ENCODE measurements around the gene SIPA1. TPM values are rescaled to one million over a fixed set of nuclear protein-coding genes. Genes with fewer than 3 reads are reported as not detected.
A peak's percentile ranks its signal among the peaks of the same experiment; 100 is the strongest.
"Not testable (repeated sequence)": the region's sequence is repeated elsewhere in the genome, so short reads cannot be mapped to it uniquely, and the experiment has no call there.

The SIPA1 gene
- total RNA-seq, 1 experiment from 2014 or later: 33.6 TPM

GRCh38 chr11:65634905-65635731 is 2.8 kb upstream of the SIPA1 start:
- Histone ChIP-seq H3K27me3 (no peaks in the 10 kb centered on the region), H3K9me3 (no peaks in the 10 kb centered on the region), H3K36me3 (peaks cover 39% of the 10 kb centered on the region), H3K4me3 (no peak overlapping the region)
- DNase-seq: no peak

GRCh38 chr11:65636108-65637031 is 1.5 kb upstream of the SIPA1 start:
- Histone ChIP-seq H3K9me3 (no peaks in the 10 kb centered on the region), H3K27me3 (no peaks in the 10 kb centered on the region), H3K36me3 (peaks cover 35% of the 10 kb centered on the region), H3K4me3 (no peak overlapping the region)
- no peak for DNase-seq

- H3K4me3 ChIP-seq: peak overlapping the region; percentile 58
- DNase-seq: no peak
- no peaks in the 10 kb centered on the region for H3K9me3 ChIP-seq
- H3K36me3 ChIP-seq: peaks cover 33% of the 10 kb centered on the region
- H3K27me3 ChIP-seq: no peaks in the 10 kb centered on the region
These were observed 806 bp upstream of the SIPA1 start for GRCh38 chr11:65637032-65637557.

- not testable (repeated sequence) for H3K9me3 ChIP-seq, DNase-seq, H3K4me3 ChIP-seq, H3K27me3 ChIP-seq
- peaks cover 47% of the 10 kb centered on the region for H3K36me3 ChIP-seq
These were observed 1.3 kb downstream of the SIPA1 start for GRCh38 chr11:65639228-65639597.

GRCh38 chr11:65639623-65640482 is 2.0 kb downstream of the SIPA1 start:
- Histone ChIP-seq H3K27me3 (no peaks in the 10 kb centered on the region), H3K36me3 (peaks cover 45% of the 10 kb centered on the region), H3K4me3 (no peak overlapping the region), H3K9me3 (no peaks in the 10 kb centered on the region)
- DNase-seq: no peak

GRCh38 chr11:65640483-65641296 is 2.8 kb downstream of the SIPA1 start:
- H3K9me3 ChIP-seq: no peaks in the 10 kb centered on the region
- no peak for DNase-seq
- peaks cover 38% of the 10 kb centered on the region for H3K36me3 ChIP-seq
- H3K4me3 ChIP-seq: no peak overlapping the region
- H3K27me3 ChIP-seq: no peaks in the 10 kb centered on the region

- Histone ChIP-seq H3K36me3 (peaks cover 35% of the 10 kb centered on the region), H3K27me3 (no peaks in the 10 kb centered on the region), H3K9me3 (no peaks in the 10 kb centered on the region), H3K4me3 (no peak overlapping the region)
- no peak for DNase-seq
These were observed 3.6 kb downstream of the SIPA1 start for GRCh38 chr11:65641297-65642013.

- H3K36me3 ChIP-seq: peaks cover 29% of the 10 kb centered on the region
- no peak overlapping the region for H3K4me3 ChIP-seq
- no peaks in the 10 kb centered on the region for H3K27me3 ChIP-seq
- DNase-seq: no peak
- H3K9me3 ChIP-seq: no peaks in the 10 kb centered on the region
These were observed 4.2 kb downstream of the SIPA1 start for GRCh38 chr11:65642014-65642671.

GRCh38 chr11:65643971-65644370 is 6.1 kb downstream of the SIPA1 start:
- Histone ChIP-seq H3K36me3 (peaks cover 29% of the 10 kb centered on the region), H3K27me3 (no peaks in the 10 kb centered on the region), H3K4me3 (no peak overlapping the region), H3K9me3 (no peaks in the 10 kb centered on the region)
- no peak for DNase-seq

GRCh38 chr11:65644837-65645236 is 6.9 kb downstream of the SIPA1 start:
- Histone ChIP-seq H3K4me3 (no peak overlapping the region), H3K9me3 (no peaks in the 10 kb centered on the region), H3K36me3 (peaks cover 29% of the 10 kb centered on the region), H3K27me3 (no peaks in the 10 kb centered on the region)
- DNase-seq: no peak

GRCh38 chr11:65645710-65646109 is 7.8 kb downstream of the SIPA1 start:
- Histone ChIP-seq H3K9me3 (no peaks in the 10 kb centered on the region), H3K27me3 (no peaks in the 10 kb centered on the region), H3K36me3 (peaks cover 27% of the 10 kb centered on the region), H3K4me3 (no peak overlapping the region)
- DNase-seq: no peak

GRCh38 chr11:65646288-65646957 is 8.5 kb downstream of the SIPA1 start:
- Histone ChIP-seq H3K4me3 (no peak overlapping the region), H3K36me3 (peaks cover 28% of the 10 kb centered on the region), H3K27me3 (no peaks in the 10 kb centered on the region), H3K9me3 (no peaks in the 10 kb centered on the region)
- no peak for DNase-seq

- Histone ChIP-seq H3K9me3 (no peaks in the 10 kb centered on the region), H3K36me3 (peaks cover 27% of the 10 kb centered on the region), H3K4me3 (no peak overlapping the region), H3K27me3 (no peaks in the 10 kb centered on the region)
- no peak for DNase-seq
These were observed 9.2 kb downstream of the SIPA1 start for GRCh38 chr11:65646958-65647701.
